ENCODE data around the gene UPF3A.

DNA sequence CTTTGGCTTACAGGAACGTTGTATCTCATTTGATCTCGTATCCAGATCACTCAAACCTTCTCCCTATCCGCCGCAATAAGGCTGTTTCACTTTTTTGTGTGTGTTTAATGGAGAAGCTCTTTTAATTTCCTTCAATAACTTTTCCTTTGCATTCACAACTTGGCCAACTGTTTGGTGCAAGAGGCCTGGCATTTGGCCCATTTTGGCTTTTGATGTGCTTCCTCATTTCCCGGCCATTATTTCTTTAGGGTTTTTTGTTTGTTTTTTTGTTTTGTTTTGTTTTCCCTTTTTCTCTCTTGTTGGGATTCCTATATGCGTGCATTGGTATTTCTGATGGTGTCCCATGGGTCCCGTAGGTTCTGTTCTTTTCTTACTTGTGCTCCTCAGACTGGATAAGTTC lies 6.1 kb upstream of the UPF3A start:
- TF ChIP-seq POLR2AphosphoS5 (IDR thresholded peaks at IDR 0.05; ENCODE audit: borderline replicate concordance, low read depth, low read length) (no peak), EZH2 (IDR thresholded peaks at IDR 0.05) (no peak), FOXP2 (optimal IDR thresholded peaks at IDR 0.05; ENCODE audit: control extremely low read depth, extremely low read length, insufficient read depth) (no peak)
